Right atrium auricular region (tissue), 2 donors: ENCODE results near the gene PIGR. TPM values are rescaled to one million over a fixed set of nuclear protein-coding genes. Genes with fewer than 3 reads are reported as not detected.

Source experiments
- DNase-seq: peaks from one replicate; pipeline ENCODE4 v3.0.0-alpha.2; 2019; ENCODE audit warnings: low spot score
- H3K27ac ChIP-seq, 2 donors: fragments of 200-600 bp; sonication (generic); 1 replicate in 1 of 2; 2 replicates in 1 of 2; pipeline ENCODE4 v1.5.1; 2016 to 2019
- H3K27me3 ChIP-seq, 2 donors: fragments of 200-600 bp; sonication (generic); one replicate each; pipeline versions ENCODE4 v1.5.1 to v1.6.0; 2017 to 2019
- H3K36me3 ChIP-seq: fragments of 200-600 bp; sonication (generic); one replicate; pipeline ENCODE4 v1.5.1; 2016
- H3K4me1 ChIP-seq, 2 donors: fragments of 200-600 bp; sonication (generic); one replicate each; pipeline versions ENCODE4 v1.5.1 to v1.6.0; 2017 to 2019
- H3K4me3 ChIP-seq, 2 donors: fragments of 200-600 bp; sonication (generic); 1 replicate in 1 of 2; 2 replicates in 1 of 2; pipeline ENCODE4 v1.5.1; 2017 to 2019; ENCODE audit warnings: mild to moderate bottlenecking in 1 of 2, moderate library complexity in 1 of 2
- H3K9me3 ChIP-seq, 2 donors: fragments of 200-600 bp; sonication (generic); one replicate each; pipeline ENCODE4 v1.5.1; 2019
- CTCF ChIP-seq, 2 donors: fragments of 200-600 bp; sonication (generic); IDR thresholded peaks; one replicate each; pipeline ENCODE4 v1.5.1; 2019; ENCODE audit warnings: antibody characterized with exemption in 2 of 2
- total RNA-seq, 2 donors: library from RNA; depleted of rRNA; stranded (reverse); fragments of >200 nt; gene quantifications; one replicate each; pipeline ENCODE4 v1.1.0, GENCODE V29; 2016

Gene PIGR
- total RNA-seq, 2 donors from 2014 or later = not detected

- no peak overlapping the region for H3K4me3 ChIP-seq
- H3K27ac ChIP-seq = no peak overlapping the region
- H3K27me3 ChIP-seq = no peaks in the 10 kb centered on the region
- DNase-seq = no peak
- no peaks in the 10 kb centered on the region for H3K36me3 ChIP-seq
- no peak for TF ChIP-seq CTCF (IDR thresholded peaks at IDR 0.05)
- no peaks in the 10 kb centered on the region for H3K9me3 ChIP-seq
- H3K4me1 ChIP-seq = no peaks in the 10 kb centered on the region
Measured at GRCh38 chr1:206985162-206985749, 39.0 kb upstream of the PIGR start.

GRCh38 chr1:206982216-206982615 is 36.0 kb upstream of the PIGR start:
- H3K27me3 ChIP-seq = no peaks in the 10 kb centered on the region
- H3K36me3 ChIP-seq = no peaks in the 10 kb centered on the region
- H3K9me3 ChIP-seq = no peaks in the 10 kb centered on the region
- TF ChIP-seq CTCF (IDR thresholded peaks at IDR 0.05) = peak; percentile 16 to 63
- H3K4me3 ChIP-seq = no peak overlapping the region
- DNase-seq = no peak
- H3K27ac ChIP-seq = no peak overlapping the region
- H3K4me1 ChIP-seq = no peaks in the 10 kb centered on the region

- Histone ChIP-seq H3K4me3 (no peak overlapping the region), H3K9me3 (no peaks in the 10 kb centered on the region), H3K36me3 (no peaks in the 10 kb centered on the region), H3K27me3 (no peaks in the 10 kb centered on the region), H3K27ac (no peak overlapping the region), H3K4me1 (no peaks in the 10 kb centered on the region)
- peak in 1 of 2 donors; percentile 42 for TF ChIP-seq CTCF (IDR thresholded peaks at IDR 0.05)
- DNase-seq = no peak
Measured at GRCh38 chr1:206979379-206980043, 33.2 kb upstream of the PIGR start.

- no peaks in the 10 kb centered on the region for H3K27me3 ChIP-seq
- H3K4me3 ChIP-seq = no peak overlapping the region
- no peak overlapping the region for H3K27ac ChIP-seq
- no peaks in the 10 kb centered on the region for H3K36me3 ChIP-seq
- H3K9me3 ChIP-seq = no peaks in the 10 kb centered on the region
- no peak for TF ChIP-seq CTCF (IDR thresholded peaks at IDR 0.05)
- DNase-seq = no peak
- H3K4me1 ChIP-seq = no peaks in the 10 kb centered on the region
Measured at GRCh38 chr1:206978259-206978658, 32.0 kb upstream of the PIGR start.

GRCh38 chr1:206975306-206975705 is 29.0 kb upstream of the PIGR start:
- Histone ChIP-seq H3K36me3 (no peaks in the 10 kb centered on the region), H3K4me1 (no peaks in the 10 kb centered on the region), H3K27ac (no peak overlapping the region), H3K27me3 (no peaks in the 10 kb centered on the region), H3K9me3 (no peaks in the 10 kb centered on the region), H3K4me3 (no peak overlapping the region)
- DNase-seq = no peak
- TF ChIP-seq CTCF (IDR thresholded peaks at IDR 0.05) = no peak

GRCh38 chr1:206974140-206974539 is 27.9 kb upstream of the PIGR start:
- H3K27ac ChIP-seq = no peak overlapping the region
- H3K4me3 ChIP-seq = no peak overlapping the region
- H3K27me3 ChIP-seq = no peaks in the 10 kb centered on the region
- DNase-seq = peak; percentile 18
- H3K36me3 ChIP-seq = no peaks in the 10 kb centered on the region
- H3K9me3 ChIP-seq = no peaks in the 10 kb centered on the region
- H3K4me1 ChIP-seq = no peaks in the 10 kb centered on the region
- TF ChIP-seq CTCF (IDR thresholded peaks at IDR 0.05) = no peak
